ENCODE results near the gene NAB1.
"Not testable (repeated sequence)": the region's sequence is repeated elsewhere in the genome, so short reads cannot be mapped to it uniquely, and the experiment has no call there.

NAB1 gene

GRCh38 chr2:190609397-190609796 lies 39.5 kb upstream of the NAB1 start:
- not testable (repeated sequence) for H4K91ac ChIP-seq (ENCODE audit: low read length); H3K4me1 ChIP-seq (ENCODE audit: control insufficient read depth, insufficient read depth, low read depth, low read length); H3K9ac ChIP-seq (ENCODE audit: low read length); H2AK5ac ChIP-seq (ENCODE audit: low read length, severe bottlenecking); H2BK15ac ChIP-seq (ENCODE audit: low read depth, poor library complexity, severe bottlenecking); H3K36me3 ChIP-seq (ENCODE audit: control insufficient read depth in 1 of 2, insufficient read depth in 2 of 2, low read depth in 1 of 2, low read length in 2 of 2); H3K23ac ChIP-seq (ENCODE audit: low read length in 2 of 2); H3K14ac ChIP-seq (ENCODE audit: low read length in 2 of 2); H3K4me2 ChIP-seq (ENCODE audit: low read length, poor library complexity, severe bottlenecking); H3K4me3 ChIP-seq (ENCODE audit: insufficient read depth in 1 of 2, low read depth in 1 of 2, low read length in 2 of 2); H3K27ac ChIP-seq (ENCODE audit: low read length, poor library complexity, severe bottlenecking); H3K9me3 ChIP-seq (ENCODE audit: control insufficient read depth, low read length); H3K79me1 ChIP-seq (replicated peaks; ENCODE audit: low read length, poor library complexity, severe bottlenecking); H2BK5ac ChIP-seq (ENCODE audit: low read depth, low read length, poor library complexity, severe bottlenecking); DNase-seq; H2BK120ac ChIP-seq (ENCODE audit: low read depth, low read length); H3K18ac ChIP-seq (ENCODE audit: low read depth in 1 of 2, low read length in 2 of 2); H2AFZ ChIP-seq (ENCODE audit: low read depth, low read length); H4K8ac ChIP-seq (ENCODE audit: low read length); H3K27me3 ChIP-seq (ENCODE audit: control insufficient read depth in 1 of 2, insufficient read depth in 1 of 2, low read length in 2 of 2); H3K4ac ChIP-seq (ENCODE audit: low read depth in 1 of 2, low read length in 2 of 2); H2BK12ac ChIP-seq (ENCODE audit: low read length in 2 of 2)
- 100% methylated on average over 1 of the region's 1 CpG for WGBS

- H2BK12ac ChIP-seq (ENCODE audit: low read length in 2 of 2); H3K79me1 ChIP-seq (replicated peaks; ENCODE audit: low read length, poor library complexity, severe bottlenecking); H4K8ac ChIP-seq (ENCODE audit: low read length); H2BK15ac ChIP-seq (ENCODE audit: low read depth, poor library complexity, severe bottlenecking); H3K9me3 ChIP-seq (ENCODE audit: control insufficient read depth, low read length); H3K9ac ChIP-seq (ENCODE audit: low read length); H4K91ac ChIP-seq (ENCODE audit: low read length); H3K27me3 ChIP-seq (ENCODE audit: control insufficient read depth in 1 of 2, insufficient read depth in 1 of 2, low read length in 2 of 2); DNase-seq; H3K36me3 ChIP-seq (ENCODE audit: control insufficient read depth in 1 of 2, insufficient read depth in 2 of 2, low read depth in 1 of 2, low read length in 2 of 2); H3K14ac ChIP-seq (ENCODE audit: low read length in 2 of 2); H3K4me1 ChIP-seq (ENCODE audit: control insufficient read depth, insufficient read depth, low read depth, low read length); H3K23ac ChIP-seq (ENCODE audit: low read length in 2 of 2); H2BK5ac ChIP-seq (ENCODE audit: low read depth, low read length, poor library complexity, severe bottlenecking); H3K4me3 ChIP-seq (ENCODE audit: insufficient read depth in 1 of 2, low read depth in 1 of 2, low read length in 2 of 2); H2AFZ ChIP-seq (ENCODE audit: low read depth, low read length); H3K4me2 ChIP-seq (ENCODE audit: low read length, poor library complexity, severe bottlenecking); H3K18ac ChIP-seq (ENCODE audit: low read depth in 1 of 2, low read length in 2 of 2); H2BK120ac ChIP-seq (ENCODE audit: low read depth, low read length); H3K4ac ChIP-seq (ENCODE audit: low read depth in 1 of 2, low read length in 2 of 2); H3K27ac ChIP-seq (ENCODE audit: low read length, poor library complexity, severe bottlenecking); H2AK5ac ChIP-seq (ENCODE audit: low read length, severe bottlenecking): not testable (repeated sequence)
- 100% methylated on average over 1 of the region's 2 CpGs for WGBS
Measured at GRCh38 chr2:190610528-190610927, 38.4 kb upstream of the NAB1 start.

DNA sequence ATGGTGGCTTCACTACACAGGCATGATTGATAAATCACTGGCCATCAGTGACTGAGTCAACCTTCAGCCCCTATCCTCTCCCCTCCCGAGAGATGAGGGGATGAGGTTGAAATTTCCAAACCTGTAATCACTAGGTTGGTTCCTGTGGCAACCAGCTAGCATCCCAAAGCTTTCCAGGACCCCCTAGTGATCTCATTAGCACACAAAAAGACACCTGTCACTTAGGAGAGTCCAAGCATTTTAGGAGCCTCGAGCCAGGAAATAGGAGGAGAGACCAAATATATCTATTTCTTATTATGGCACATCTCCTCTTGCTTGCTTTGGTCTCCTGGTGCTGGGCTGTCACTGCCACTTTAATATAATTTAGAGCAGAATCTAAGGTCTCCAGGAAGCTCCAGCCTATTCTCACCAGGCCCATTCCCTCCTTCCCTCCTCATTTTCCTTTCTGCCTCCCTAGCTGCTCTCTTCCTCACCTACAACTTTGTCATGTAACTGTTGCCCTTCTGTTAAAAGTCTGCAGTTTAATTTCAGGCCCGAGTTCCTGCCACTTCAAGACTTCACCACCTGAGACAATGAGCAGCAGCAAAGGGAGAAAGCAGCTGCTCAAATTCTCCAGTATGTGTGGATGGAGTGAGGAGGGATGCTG lies 33.2 kb upstream of the NAB1 start:
- no peaks in the 10 kb centered on the region for H3K4me1 ChIP-seq (ENCODE audit: control insufficient read depth, insufficient read depth, low read depth, low read length)
- no peak for DNase-seq
- H3K18ac ChIP-seq (ENCODE audit: low read depth in 1 of 2, low read length in 2 of 2): no peak overlapping the region
- no peak overlapping the region for H2AK5ac ChIP-seq (ENCODE audit: low read length, severe bottlenecking)
- no peak overlapping the region for H4K91ac ChIP-seq (ENCODE audit: low read length)
- H4K8ac ChIP-seq (ENCODE audit: low read length): no peak overlapping the region
- no peak overlapping the region for H2AFZ ChIP-seq (ENCODE audit: low read depth, low read length)
- H3K9me3 ChIP-seq (ENCODE audit: control insufficient read depth, low read length): no peaks in the 10 kb centered on the region
- H3K14ac ChIP-seq (ENCODE audit: low read length in 2 of 2): no peak overlapping the region
- no peaks in the 10 kb centered on the region for H3K36me3 ChIP-seq (ENCODE audit: control insufficient read depth in 1 of 2, insufficient read depth in 2 of 2, low read depth in 1 of 2, low read length in 2 of 2)
- H3K4ac ChIP-seq (ENCODE audit: low read depth in 1 of 2, low read length in 2 of 2): no peak overlapping the region
- H3K23ac ChIP-seq (ENCODE audit: low read length in 2 of 2): no peak overlapping the region
- H3K27ac ChIP-seq (ENCODE audit: low read length, poor library complexity, severe bottlenecking): no peak overlapping the region
- no peak overlapping the region for H2BK120ac ChIP-seq (ENCODE audit: low read depth, low read length)
- no peak overlapping the region for H2BK15ac ChIP-seq (ENCODE audit: low read depth, poor library complexity, severe bottlenecking)
- no peak overlapping the region for H3K9ac ChIP-seq (ENCODE audit: low read length)
- no peaks in the 10 kb centered on the region for H3K27me3 ChIP-seq (ENCODE audit: control insufficient read depth in 1 of 2, insufficient read depth in 1 of 2, low read length in 2 of 2)
- no peak overlapping the region for H2BK5ac ChIP-seq (ENCODE audit: low read depth, low read length, poor library complexity, severe bottlenecking)
- H3K4me2 ChIP-seq (ENCODE audit: low read length, poor library complexity, severe bottlenecking): no peak overlapping the region
- WGBS: 66% methylated on average over 2 of the region's 3 CpGs
- H3K79me1 ChIP-seq (replicated peaks; ENCODE audit: low read length, poor library complexity, severe bottlenecking): no peaks in the 10 kb centered on the region
- H3K4me3 ChIP-seq (ENCODE audit: insufficient read depth in 1 of 2, low read depth in 1 of 2, low read length in 2 of 2): no peak overlapping the region
- no peak overlapping the region for H2BK12ac ChIP-seq (ENCODE audit: low read length in 2 of 2)

- no peaks in the 10 kb centered on the region for H3K27me3 ChIP-seq (ENCODE audit: control insufficient read depth in 1 of 2, insufficient read depth in 1 of 2, low read length in 2 of 2)
- H2AK5ac ChIP-seq (ENCODE audit: low read length, severe bottlenecking): no peak overlapping the region
- no peak for DNase-seq
- no peak overlapping the region for H3K18ac ChIP-seq (ENCODE audit: low read depth in 1 of 2, low read length in 2 of 2)
- no peak overlapping the region for H3K27ac ChIP-seq (ENCODE audit: low read length, poor library complexity, severe bottlenecking)
- no peak overlapping the region for H2BK15ac ChIP-seq (ENCODE audit: low read depth, poor library complexity, severe bottlenecking)
- H2BK12ac ChIP-seq (ENCODE audit: low read length in 2 of 2): no peak overlapping the region
- no peak overlapping the region for H3K9ac ChIP-seq (ENCODE audit: low read length)
- H3K23ac ChIP-seq (ENCODE audit: low read length in 2 of 2): no peak overlapping the region
- no peak overlapping the region for H3K4me2 ChIP-seq (ENCODE audit: low read length, poor library complexity, severe bottlenecking)
- no peaks in the 10 kb centered on the region for H3K36me3 ChIP-seq (ENCODE audit: control insufficient read depth in 1 of 2, insufficient read depth in 2 of 2, low read depth in 1 of 2, low read length in 2 of 2)
- H3K4me1 ChIP-seq (ENCODE audit: control insufficient read depth, insufficient read depth, low read depth, low read length): no peaks in the 10 kb centered on the region
- no peaks in the 10 kb centered on the region for H3K79me1 ChIP-seq (replicated peaks; ENCODE audit: low read length, poor library complexity, severe bottlenecking)
- no peak overlapping the region for H3K4ac ChIP-seq (ENCODE audit: low read depth in 1 of 2, low read length in 2 of 2)
- 86% methylated on average over 3 of the region's 3 CpGs for WGBS
- H2BK5ac ChIP-seq (ENCODE audit: low read depth, low read length, poor library complexity, severe bottlenecking): no peak overlapping the region
- no peak overlapping the region for H4K8ac ChIP-seq (ENCODE audit: low read length)
- H3K4me3 ChIP-seq (ENCODE audit: insufficient read depth in 1 of 2, low read depth in 1 of 2, low read length in 2 of 2): no peak overlapping the region
- no peak overlapping the region for H2AFZ ChIP-seq (ENCODE audit: low read depth, low read length)
- no peak overlapping the region for H4K91ac ChIP-seq (ENCODE audit: low read length)
- H3K9me3 ChIP-seq (ENCODE audit: control insufficient read depth, low read length): no peaks in the 10 kb centered on the region
- no peak overlapping the region for H3K14ac ChIP-seq (ENCODE audit: low read length in 2 of 2)
- H2BK120ac ChIP-seq (ENCODE audit: low read depth, low read length): no peak overlapping the region
Measured at GRCh38 chr2:190618030-190618429, 30.9 kb upstream of the NAB1 start.

Data from mesenchymal stem cell (in vitro differentiated cells and primary cell).